GM21381 (cell line): Measurements from ENCODE around the gene MT1B.
"Not testable (repeated sequence)": the region's sequence is repeated elsewhere in the genome, so short reads cannot be mapped to it uniquely, and the experiment has no call there.

Experiments
- ATAC-seq: cut with Tn5 transposase; IDR thresholded peaks from one replicate; pipeline ENCODE4 v1.9.1; 2021; ENCODE audit warnings: mild to moderate bottlenecking, moderate library complexity; ENCODE audit not compliant: unreplicated experiment

Gene MT1B

DNA sequence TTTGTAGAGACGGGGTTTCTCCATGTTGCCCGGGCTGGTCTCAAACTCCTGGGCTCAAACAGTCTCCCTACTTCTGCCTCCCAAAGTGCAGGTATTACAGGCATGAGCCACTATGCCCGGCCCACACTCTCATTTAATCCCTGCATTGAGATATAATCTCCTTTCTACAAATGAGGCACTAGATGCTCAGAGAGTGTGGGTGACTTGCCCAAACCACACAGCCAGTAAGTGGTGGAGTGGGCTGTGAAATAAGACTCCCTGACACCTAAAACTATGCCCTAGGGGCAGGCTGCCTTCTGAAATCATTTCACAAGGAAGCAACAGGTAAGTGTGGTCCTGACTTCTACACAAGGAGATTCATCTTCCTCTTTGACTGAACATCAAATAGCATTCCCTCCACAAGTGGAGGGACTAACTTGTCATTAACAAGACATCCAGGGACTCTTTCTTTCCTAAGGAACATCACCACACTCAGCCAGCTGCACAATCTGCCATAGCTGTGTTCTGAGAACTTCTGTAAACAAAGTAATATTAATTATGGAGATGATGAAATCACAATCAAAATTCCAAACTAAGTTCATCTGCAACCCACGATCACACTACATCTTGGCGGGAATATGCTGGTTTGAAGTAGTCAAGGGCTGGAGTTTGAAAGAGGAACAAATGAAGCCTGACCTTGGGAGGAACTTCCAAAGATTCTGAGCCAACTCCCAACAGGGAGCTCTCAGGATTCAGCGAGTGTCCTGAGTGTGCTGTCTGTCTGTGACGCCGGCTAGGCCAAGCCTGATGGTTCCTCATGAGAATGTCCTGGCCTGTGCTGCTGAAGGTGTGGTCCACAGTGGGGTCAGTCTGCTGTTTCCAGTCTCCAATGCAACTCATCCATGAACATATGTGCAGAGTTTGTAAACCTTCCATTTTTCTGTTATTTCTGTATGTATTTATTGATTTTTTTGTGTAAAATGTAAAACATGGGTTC is 13.9 kb downstream of the MT1B start:
- ATAC-seq: not testable (repeated sequence)

GRCh38 chr16:56667581-56668571 is 16.2 kb downstream of the MT1B start, which contains the start of gene MT1G:
MT1G (minus strand) TSS chr16:56668065; CDS start chr16:56667993, 72 bp downstream.
- no peak for ATAC-seq

DNA sequence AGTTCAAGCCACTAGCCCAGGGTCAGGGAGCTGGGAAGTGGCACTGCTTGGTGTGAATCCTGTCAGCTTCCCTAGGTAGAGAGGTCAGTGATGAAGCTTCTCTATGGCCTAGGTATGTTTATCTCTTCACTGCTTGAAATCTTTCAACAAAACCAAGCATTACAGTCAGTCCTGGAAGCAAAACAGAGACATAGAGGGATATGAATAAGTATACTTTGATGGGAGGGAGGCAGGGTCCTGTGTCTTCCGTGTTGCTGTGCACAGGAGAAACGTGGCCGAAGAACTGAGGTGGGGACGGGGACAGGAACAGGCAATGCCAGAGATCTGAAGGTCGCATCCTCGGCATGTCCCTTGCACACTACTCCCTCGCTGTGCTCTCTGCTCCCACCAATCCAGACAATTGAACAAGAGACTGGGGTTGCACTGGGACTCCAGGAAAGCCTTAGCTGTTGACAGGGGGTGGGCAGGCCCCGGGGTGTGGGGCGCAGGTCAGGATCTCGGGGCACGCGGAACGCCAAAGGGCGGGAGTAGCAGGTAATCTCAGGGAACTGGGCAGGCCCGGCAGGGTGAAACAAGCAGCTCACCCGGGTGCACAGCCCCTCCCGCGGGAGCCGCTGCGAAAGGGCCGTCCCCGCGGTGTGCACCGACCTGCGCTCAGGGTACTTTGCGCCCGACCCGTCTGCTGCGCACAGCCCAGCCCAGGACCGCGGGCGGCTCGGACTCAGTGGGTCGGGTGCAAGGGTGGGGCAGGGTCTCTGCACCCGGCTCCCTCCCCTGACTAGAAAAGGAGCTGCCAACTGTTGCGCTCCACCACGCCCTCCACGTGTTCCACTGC is 17.5 kb downstream of the MT1B start, which contains the start of gene MT1H:
Gene MT1H (plus strand): TSS at position 810 of the 835 bp plus-strand sequence. CDS start 71 bp downstream, outside the sequence.
- ATAC-seq: no peak

GRCh38 chr16:56669840-56670619 is 18.3 kb downstream of the MT1B start:
- no peak for ATAC-seq

GRCh38 chr16:56670620-56670934 is 18.9 kb downstream of the MT1B start:
- no peak for ATAC-seq

DNA sequence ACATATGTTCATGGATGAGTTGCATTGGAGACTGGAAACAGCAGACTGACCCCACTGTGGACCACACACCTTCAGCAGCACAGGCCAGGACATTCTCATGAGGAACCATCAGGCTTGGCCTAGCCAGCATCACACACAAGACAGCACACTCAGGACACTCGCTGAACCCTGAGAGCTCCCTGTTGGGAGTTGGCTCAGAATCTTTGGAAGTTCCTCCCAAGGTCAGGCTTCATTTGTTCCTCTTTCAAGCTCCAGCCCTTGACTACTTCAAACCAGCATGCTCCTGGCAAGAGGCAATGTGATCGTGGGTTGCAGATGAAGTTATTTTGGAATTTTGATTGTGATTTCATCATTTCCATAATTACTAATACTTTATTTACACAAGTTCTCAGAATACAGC is 20.0 kb downstream of the MT1B start:
- ATAC-seq: not testable (repeated sequence)

- not testable (repeated sequence) for ATAC-seq
Measured at GRCh38 chr16:56672171-56672570, 20.5 kb downstream of the MT1B start.

GRCh38 chr16:56672761-56673536 is 21.3 kb downstream of the MT1B start:
- no peak for ATAC-seq

DNA sequence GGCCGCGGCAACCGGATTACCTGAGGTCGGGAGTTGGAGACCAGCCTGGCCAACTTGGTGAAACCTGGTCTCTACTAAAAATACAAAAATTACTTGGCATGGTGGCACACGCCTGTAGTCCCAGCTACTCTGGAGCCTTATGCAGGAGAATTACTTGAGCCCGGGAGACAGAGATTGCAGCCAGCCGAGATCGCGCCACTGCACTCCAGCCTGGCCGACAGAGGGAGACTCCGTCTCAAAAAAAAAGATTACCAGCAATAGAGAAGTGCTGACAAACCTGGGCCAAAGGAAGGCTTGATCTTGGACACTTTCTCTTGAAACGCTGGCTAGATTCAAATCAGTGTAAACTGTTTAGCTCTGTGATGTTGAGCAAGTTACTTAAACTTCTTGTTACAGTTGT is 22.2 kb downstream of the MT1B start:
- no peak for ATAC-seq

DNA sequence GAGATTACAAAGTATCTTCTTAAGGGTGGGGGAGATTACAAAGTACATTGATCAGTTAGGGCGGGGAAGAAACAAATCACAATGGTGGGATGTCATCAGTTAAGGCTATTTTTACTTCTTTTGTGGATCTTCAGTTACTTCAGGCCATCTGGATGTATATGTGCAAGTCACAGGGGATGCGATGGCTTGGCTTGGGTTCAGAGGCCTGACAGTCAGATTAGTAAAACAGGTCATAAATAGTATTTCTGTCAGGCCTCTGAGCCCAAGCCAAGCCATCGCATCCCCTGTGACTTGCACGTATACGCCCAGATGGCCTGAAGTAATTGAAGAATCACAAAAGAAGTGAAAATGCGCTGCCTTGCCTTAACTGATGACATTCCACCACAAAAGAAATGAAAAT is 22.9 kb downstream of the MT1B start:
- not testable (repeated sequence) for ATAC-seq

DNA sequence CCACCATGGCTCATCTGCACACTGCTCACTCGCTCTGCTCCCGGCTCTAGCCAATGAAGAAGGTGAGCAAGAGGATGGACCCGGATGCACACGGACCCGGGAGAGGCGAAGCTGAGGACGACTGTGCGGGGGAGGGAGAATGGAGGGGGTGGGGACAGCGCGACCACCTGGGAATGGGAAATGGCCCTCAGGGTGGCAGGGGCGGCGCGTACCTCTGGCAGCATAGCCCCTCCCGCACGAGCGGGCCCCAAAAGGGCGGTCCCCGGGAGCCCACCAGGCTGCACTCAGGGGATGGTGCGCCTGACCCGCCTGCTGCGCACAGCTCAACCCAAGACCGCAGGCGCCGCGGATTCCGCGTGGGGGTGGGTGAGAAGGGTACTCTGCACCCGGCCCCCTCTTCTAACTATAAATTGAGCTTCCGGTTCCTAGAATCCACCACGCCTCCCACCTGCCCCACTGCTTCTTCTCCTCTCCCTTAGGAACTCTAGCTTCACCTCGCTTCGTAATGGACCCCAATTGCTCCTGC is 24.1 kb downstream of the MT1B start:
- ATAC-seq: no peak

DNA sequence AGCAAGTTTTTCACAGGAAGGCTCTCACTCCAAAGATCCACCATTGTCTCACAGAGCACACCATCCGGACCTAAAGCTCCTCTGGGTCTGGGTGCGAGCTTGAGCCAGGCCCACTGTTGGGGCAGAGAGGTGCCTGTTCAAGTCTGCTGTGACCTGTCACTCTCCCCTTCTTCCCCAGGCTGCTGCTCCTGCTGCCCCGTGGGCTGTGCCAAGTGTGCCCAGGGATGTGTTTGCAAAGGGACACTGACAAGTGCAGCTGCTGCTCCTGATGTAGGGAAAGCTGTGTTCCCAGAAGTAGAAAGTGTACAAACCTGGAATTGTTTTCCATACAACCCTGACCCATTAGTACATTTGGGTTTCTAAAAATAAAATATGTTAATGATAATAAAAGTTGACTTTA is 25.8 kb downstream of the MT1B start:
- no peak for ATAC-seq

- ATAC-seq: no peak
Measured at GRCh38 chr16:56679078-56679730, 27.5 kb downstream of the MT1B start.

DNA sequence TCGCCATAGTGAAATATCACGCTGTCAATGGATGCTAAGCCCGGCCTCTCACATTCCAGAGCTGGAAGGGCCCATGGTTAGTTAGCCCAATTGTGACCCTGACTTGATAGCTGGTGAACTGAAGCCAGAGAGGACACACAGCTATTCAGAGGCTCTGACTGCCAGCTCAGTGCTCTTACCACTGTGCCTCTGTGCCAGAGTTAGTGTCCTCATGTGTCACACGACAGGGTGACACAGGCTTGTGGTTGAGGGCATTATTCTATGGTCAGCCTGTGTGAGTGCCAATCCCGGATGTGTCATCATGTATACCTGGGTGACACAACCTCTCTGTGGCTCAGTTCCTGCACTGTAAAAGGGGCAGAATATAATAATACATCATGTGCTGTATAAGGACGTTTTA is 28.1 kb downstream of the MT1B start:
- no peak for ATAC-seq

DNA sequence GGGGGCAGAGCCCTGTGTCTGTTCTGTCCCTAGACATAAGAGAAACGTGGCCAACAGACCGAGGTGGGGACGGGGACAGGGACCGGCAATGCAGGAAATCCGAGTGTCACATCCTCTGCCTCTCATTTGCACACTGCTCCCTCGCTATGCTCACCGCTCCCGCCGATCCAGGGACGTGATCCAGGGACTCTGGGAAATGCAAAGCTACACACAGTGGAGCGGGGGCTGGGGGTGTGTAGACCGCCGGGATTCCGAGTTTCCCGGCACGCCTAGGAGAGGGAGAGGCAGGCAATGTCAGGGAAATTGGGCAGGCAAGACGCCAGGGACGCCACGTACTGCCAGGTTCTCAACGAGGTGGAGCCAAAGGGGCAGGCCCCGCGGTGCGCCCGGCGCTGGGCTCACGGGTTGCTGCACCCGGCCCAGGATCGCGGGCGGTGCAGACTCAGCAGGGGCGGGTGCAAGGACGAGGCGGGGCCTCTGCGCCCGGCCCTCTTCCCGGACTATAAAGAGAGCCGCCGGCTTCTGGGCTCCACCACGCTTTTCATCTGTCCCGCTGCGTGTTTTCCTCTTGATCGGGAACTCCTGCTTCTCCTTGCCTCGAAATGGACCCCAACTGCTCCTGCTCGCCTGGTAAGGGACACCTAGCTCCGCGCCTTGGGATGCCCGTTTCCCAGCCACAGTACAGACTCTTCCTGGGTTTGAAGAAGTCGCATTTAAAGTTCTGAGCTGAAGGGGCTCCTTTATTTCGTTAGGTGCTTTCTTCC is 30.4 kb downstream of the MT1B start, which contains the start of gene MT1X:
Gene MT1X (plus strand): TSS at position 532 of the 764 bp plus-strand sequence. CDS start 71 bp downstream, at position 603.
- peak; percentile 98 for ATAC-seq

DNA sequence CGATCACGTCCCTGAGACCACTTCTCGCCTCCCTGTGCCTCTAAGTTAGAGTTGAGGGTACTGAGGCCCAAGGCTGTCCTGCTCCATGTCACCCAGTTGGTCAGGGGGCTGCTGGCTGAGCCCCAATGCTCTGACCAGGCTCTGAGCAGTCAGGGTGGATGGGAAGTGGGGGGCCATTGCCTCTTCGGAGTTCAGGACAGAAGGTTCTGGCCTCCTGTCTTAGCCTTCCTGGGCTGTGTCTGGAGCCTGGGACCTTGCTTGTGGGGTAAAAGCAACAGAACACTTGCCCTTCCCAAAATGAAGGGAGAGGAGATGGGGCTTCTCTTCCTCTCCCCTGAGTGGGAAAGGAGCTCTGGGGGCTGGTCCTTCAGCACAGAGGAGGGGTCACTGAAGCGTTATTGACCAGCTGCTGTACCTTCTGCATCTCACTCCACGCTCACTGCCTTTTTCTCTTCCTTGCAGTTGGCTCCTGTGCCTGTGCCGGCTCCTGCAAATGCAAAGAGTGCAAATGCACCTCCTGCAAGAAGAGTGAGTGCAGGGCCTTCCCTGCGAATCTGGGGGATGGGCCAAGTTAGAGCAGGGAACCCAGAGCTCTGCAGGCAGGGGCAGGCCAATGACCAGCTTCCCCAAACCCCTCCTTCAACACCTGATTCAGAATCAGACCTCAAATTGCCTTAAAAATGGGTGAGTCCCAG is 31.2 kb downstream of the MT1B start:
- peak; percentile 2 for ATAC-seq
